ENCODE data around the gene BTF3. TPM values are rescaled to one million over a fixed set of nuclear protein-coding genes. Genes with fewer than 3 reads are reported as not detected.

Gene BTF3
- total and polyA plus RNA-seq, 2 of the 8 experiments (the other 6 are each of a cell fraction or from before 2014, with no cell fraction given) = 396 to 754 TPM

GRCh38 chr5:73529081-73529480 lies 30.8 kb downstream of the BTF3 start:
- Histone ChIP-seq H2AK5ac (ENCODE audit: low read depth, low read length) (no peak overlapping the region), H2AFZ (ENCODE audit: low read length) (no peak overlapping the region), H3K14ac (ENCODE audit: insufficient read length) (no peak overlapping the region), H3K23me2 (ENCODE audit: low read depth, low read length) (no peaks in the 10 kb centered on the region; the same call in 1 of the 2 replicates), H3K27ac (ENCODE audit: low read depth, low read length) (no peak overlapping the region), H4K91ac (replicated peaks; ENCODE audit: insufficient read length, low read length) (no peak overlapping the region), H3K4me1 (replicated peaks in 1 of 4; ENCODE audit: control insufficient read depth in 3 of 4, insufficient read depth in 4 of 4, low read length in 3 of 4) (0 out of 7 replicates have a peak, but pooled peaks cover 0 to 4% (median 0%) of the 10 kb centered on the region in 4 experiments), H3K9ac (replicated peaks in 1 of 4; ENCODE audit: extremely low read depth in 1 of 4, low read depth in 3 of 4, low read length in 3 of 4) (no peak overlapping the region), H3K4me2 (ENCODE audit: insufficient read depth in 1 of 2, low read depth in 2 of 2, low read length in 2 of 2) (no peak overlapping the region), H3K79me1 (ENCODE audit: low read depth, low read length) (no peaks in the 10 kb centered on the region), H2BK5ac (ENCODE audit: low read depth, low read length) (no peak overlapping the region), H3K18ac (ENCODE audit: extremely low read depth, low read length) (no peak overlapping the region), H3K4ac (replicated peaks; ENCODE audit: insufficient read length, low read depth, low read length) (no peak overlapping the region), H2BK15ac (ENCODE audit: low read length) (no peak overlapping the region), H2BK120ac (replicated peaks; ENCODE audit: low read depth, low read length) (no peak overlapping the region), H3K79me2 (ENCODE audit: control insufficient read depth in 1 of 2, insufficient read depth in 2 of 2, low read length in 2 of 2) (no peaks in the 10 kb centered on the region), H3K4me3 (ENCODE audit: extremely low read depth in 1 of 4, insufficient read depth in 2 of 4, low read depth in 3 of 4, low read length in 4 of 4) (no peak overlapping the region; a peak in 1 of 8 replicates), H3K36me3 (ENCODE audit: control insufficient read depth in 2 of 4, insufficient read depth in 4 of 4, low read length in 3 of 4) (no peaks in the 10 kb centered on the region), H4K5ac (ENCODE audit: insufficient read length, low read depth, low read length) (no peak overlapping the region), H4K20me1 (replicated peaks in 1 of 2; ENCODE audit: control insufficient read depth in 1 of 2, insufficient read depth in 2 of 2, low read length in 2 of 2) (no peaks in the 10 kb centered on the region), H3K23ac (ENCODE audit: insufficient read length) (no peak overlapping the region), H2BK20ac (ENCODE audit: low read length) (no peak overlapping the region), H3K27me3 (replicated peaks in 1 of 4; ENCODE audit: control insufficient read depth in 3 of 4, extremely low read depth in 1 of 4, insufficient read depth in 3 of 4, low read length in 3 of 4) (no peaks in the 10 kb centered on the region), H3K56ac (replicated peaks; ENCODE audit: insufficient read length, low read depth, low read length) (no peak overlapping the region), H4K8ac (ENCODE audit: extremely low read depth, insufficient read depth, low read length) (no peak overlapping the region), H2BK12ac (ENCODE audit: low read depth, low read length) (no peak overlapping the region), H3K9me3 (ENCODE audit: insufficient read depth in 2 of 2, low read depth in 1 of 2, low read length in 1 of 2) (peaks cover 4 to 9% of the 10 kb centered on the region in 2 experiments)
- WGBS, 2 experiments (ENCODE audit: extremely low coverage in 1 of 2, insufficient coverage in 1 of 2, insufficient read length in 1 of 2, insufficient replicate concordance in 2 of 2, low coverage in 1 of 2, low lambda C conversion rate in 2 of 2, missing lambda C conversion rate in 1 of 2) = 82% methylated on average over 1 of the region's 1 CpG; no CpG with 5 or more reads in 1 of the 2 experiments
- POLR2A ChIA-PET (ENCODE audit: partially characterized antibody) = interaction anchor here (0.9 kb wide), 1 partner anchor 30 kb away, joined by 3 read pairs; no protein-coding TSS in a partner anchor
- FAIRE-seq (no peak), DNase-seq (ENCODE audit: low read depth in 1 of 2, low spot score in 2 of 2) (no peak)
- TF ChIP-seq HDAC2 (IDR thresholded peaks at IDR 0.05; ENCODE audit: borderline replicate concordance in 1 of 2, low read depth in 2 of 2, low read length in 2 of 2) (no peak), TBP (IDR thresholded peaks at IDR 0.05; ENCODE audit: low read depth, low read length) (no peak)
- CTCF ChIA-PET (ENCODE audit: partially characterized antibody) = interaction anchor here (0.6 to 1.2 kb wide), 3 partner anchors 13 to 63 kb away, joined by 3 read pairs; no protein-coding TSS in a partner anchor
